Skin of body (tissue), 2 donors: Measurements from ENCODE around the gene SNU13. TPM values are rescaled to one million over a fixed set of nuclear protein-coding genes. Genes with fewer than 3 reads are reported as not detected.
"Not testable (repeated sequence)": the region's sequence is repeated elsewhere in the genome, so short reads cannot be mapped to it uniquely, and the experiment has no call there.

Source experiments
- DNase-seq: peaks from one replicate; lab custom pipeline; 2025; lab: John Stamatoyannopoulos, UW
- total RNA-seq: library from RNA; depleted of rRNA; stranded (reverse); fragments of >200 nt; gene quantifications from one replicate; pipeline ENCODE4 v1.2.3, GENCODE V29; 2014

The SNU13 gene
- 41.4 TPM for total RNA-seq

DNA sequence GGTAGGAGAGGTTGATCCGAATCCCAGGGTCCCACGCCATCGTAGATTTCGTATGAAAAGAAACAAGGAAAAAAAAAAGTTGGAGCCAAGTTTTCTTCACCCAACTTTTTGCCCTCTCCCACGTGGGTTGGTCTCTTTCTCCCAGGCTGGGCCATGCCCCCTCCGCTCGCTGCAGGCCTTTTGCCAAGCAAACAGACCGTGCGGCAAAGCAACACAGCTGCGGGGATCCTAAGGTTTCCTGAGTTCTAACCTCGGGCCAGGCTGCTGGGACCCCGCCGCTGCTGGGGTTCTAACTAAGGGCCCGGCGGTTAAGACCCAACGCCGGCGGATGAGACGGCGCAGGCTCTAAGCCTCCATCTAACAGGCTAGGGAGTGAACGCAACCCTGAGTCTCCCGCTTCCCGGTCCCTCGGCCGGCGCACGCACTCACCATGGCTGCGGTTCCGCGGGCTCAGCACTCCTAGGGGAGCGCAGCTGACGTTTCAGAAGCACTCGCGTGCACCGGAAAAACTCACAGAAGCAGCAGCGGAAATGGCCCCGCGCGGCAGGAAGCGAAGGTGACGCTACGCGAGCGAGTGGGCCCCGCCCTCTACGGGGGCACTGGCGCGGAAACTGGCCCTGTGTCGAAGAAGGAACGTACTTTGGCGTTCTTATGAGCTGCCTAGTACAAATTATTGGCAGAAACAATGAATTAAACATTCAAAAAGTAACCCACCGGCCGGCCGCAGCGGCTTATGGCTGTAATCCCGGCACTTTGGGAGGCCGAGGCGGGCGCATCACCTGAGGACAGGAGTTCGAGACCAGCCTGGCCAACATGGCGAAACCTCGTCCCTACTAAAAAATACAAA is at the start of gene SNU13:
SNU13 (minus strand) TSS at position 503 of the 847 bp plus-strand sequence; CDS start at position 432, 71 bp downstream.
- peak; percentile 93 for DNase-seq

DNA sequence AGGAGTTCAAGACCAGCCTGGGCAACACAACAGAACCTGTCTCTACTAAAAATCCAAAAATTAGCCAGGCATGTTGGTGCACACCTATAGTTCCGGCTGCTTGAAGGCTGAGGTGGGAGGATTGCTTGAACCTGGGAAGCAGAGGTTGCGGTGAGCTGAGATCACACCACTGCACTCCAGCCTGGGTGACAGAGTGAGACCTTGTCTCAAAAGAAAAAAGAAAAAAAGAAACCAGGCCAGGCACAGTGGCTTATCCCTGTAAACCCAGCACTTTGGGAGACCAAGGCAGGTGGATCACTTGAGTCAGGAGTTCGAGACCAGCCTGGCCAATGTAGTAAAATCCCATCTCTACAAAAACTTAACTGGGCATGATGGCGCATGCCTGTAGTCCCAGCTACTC is 44.6 kb upstream of the SNU13 start:
- not testable (repeated sequence) for DNase-seq

DNA sequence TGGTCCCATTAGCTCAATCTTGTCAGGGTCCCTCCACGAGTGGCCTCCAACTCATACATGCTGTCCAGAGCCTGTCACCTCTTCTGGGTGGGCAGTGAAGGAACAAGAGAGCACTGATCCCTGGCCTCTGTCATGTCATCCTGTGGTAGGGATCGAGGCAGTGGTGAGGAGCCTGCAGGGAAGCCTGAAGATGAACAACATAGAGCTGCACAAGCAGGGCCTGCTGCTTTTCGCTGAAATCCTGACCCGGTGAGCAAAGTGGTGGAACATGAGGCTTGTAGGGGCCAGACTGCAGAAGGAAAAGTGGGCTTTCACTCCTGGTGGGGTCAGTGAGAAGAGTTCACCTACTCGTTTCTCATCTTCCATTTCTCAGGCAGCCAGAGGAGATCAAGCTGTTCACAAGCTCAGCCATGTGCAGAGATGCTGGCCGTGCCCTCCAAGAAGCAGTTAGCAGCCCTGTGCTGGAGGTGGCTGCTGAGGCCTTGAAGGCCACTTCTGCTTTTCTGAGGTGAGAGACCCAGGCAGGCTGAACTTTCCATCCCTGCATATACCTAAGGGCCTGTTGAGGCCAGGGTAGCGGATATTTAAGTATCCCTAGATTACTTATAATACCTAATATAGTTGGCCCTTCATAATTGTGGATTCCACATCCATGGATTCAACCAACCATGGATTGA is 43.6 kb upstream of the SNU13 start:
- DNase-seq: no peak

DNA sequence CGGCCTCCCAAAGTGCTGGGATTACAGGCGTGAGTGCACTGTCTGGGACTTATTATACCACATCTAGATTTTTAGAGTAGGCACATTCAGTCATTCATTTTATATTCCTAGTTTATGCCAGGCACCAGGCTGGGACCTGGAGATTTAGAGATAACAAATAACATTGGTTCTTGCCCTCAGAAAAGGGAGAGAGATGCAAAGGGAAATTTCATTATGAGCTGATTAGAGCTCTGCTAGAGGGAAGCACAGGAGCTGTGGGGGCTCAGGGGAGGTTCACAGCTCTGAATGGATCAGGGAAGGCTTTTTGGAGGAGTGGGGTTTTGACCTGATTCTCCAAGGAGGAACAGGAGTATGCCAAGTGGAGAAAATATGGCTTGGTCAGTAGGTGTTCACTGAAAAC is 42.9 kb upstream of the SNU13 start:
- DNase-seq: no peak

DNA sequence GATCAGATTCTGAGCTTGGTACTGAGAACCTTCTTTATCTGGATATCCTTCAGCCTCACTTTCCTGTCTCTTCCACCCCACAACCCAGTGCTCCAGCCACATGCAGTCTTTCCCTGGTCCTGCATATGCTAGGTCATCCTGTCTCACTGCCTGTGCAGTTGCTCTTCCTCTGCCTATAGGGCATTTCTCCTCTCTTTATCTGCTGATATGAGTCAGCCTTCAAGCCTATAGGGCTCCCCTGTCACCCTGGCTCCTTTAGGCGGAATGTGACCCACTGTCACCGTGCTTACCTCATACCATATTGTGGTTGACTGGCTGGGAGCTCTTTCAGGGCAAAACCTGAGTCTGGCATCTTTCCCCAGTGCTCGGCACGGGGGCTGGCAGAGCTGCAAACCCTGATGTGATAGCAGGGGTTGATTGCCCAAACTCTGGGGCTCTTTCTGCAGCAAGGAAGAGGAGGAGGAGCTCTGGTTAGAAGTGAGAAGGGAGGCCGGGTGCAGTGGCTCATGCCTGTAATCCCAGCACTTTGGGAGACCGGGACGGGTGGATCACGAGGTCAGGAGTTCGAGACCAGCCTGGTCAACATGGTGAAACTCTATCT is 36.9 kb upstream of the SNU13 start:
- no peak for DNase-seq

DNA sequence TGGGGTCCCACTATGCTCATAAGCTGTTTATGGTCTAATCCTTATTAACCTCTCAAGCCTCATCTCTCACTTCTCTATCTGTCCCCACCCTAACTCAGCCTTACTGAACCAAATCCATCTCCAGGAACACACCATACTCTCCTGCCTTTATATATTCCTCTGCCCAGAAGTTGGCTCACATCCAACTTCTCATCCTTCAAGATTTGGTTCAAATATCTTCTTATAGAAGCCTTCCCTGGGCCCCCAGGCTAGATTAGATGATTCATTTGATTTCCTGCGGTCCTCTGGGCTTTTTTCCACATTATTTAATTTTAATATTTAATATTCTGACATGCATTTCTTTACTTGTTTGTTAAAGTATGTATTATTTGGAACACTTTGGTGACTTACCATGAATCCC is 33.8 kb upstream of the SNU13 start:
- DNase-seq: no peak

DNA sequence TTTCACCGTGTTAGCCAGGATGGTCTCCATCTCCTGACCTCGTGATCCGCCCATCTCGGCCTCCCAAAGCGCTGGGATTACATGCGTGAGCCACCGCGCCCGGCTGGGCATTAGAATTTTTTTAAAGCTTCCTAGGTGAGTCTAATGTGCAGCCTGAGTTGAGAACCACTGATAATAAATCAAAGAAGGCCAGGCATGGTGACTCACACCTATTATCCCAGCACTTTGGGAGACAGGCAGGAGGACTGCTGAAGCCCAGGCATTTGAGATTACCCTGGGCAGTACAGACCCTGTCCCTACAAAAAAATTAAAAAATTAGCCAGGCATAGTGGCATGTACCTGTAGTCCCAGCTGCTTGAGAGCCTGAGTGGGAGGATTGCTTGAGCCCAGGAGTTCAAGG is 24.3 kb upstream of the SNU13 start:
- DNase-seq: no peak

DNA sequence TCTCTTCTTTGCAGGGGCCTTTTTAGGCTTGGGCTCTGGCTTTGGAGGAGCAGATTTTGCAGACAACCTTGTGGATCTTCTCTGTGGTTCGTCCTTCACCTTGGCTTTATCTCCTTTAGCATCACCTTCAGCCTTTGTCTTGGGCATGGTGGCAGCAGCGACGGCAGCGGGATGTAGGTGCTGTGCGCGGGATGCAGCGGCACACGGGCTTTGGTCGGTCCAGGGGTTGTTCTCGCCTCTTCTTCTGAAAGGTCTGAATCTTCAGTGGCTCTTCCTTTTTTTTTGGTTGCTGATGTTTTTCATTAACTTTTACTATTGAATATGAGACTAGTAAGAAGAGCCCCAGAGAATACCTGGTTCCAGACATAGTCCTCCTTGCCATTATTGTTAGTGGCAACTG is 20.7 kb upstream of the SNU13 start:
- DNase-seq: no peak

DNA sequence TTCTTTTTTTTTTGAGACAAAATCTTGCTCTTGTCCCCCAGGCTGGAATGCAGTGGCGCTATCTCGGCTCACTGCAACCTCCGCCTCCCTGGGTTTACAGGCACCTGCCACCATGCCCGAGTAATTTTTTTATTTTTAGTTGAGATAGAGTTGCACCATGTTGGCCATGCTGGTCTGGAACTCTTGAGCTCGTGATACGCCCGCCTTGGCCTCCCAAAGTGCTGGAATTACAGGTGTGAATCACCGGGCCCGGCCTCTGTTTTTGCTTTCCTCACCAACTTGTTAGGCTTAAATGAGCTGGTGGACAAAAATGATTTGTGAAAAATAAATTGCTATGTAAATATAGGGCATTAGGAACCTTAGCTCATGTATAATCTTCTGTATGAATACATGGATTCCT is 14.1 kb upstream of the SNU13 start:
- no peak for DNase-seq

DNA sequence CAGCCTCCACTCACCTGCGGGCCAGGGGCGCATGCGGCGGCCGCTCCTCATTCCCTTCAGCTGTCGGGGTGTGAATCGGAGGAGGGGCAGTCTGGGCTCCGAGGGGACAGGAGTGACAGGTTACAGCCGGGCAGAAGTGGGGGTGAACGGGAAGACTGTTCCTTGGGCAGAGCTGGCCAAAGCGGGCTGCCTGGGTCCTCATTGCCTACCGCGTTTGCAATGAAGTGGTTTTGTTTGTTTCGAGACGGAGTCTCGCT is 11.4 kb upstream of the SNU13 start:
- DNase-seq: no peak

DNA sequence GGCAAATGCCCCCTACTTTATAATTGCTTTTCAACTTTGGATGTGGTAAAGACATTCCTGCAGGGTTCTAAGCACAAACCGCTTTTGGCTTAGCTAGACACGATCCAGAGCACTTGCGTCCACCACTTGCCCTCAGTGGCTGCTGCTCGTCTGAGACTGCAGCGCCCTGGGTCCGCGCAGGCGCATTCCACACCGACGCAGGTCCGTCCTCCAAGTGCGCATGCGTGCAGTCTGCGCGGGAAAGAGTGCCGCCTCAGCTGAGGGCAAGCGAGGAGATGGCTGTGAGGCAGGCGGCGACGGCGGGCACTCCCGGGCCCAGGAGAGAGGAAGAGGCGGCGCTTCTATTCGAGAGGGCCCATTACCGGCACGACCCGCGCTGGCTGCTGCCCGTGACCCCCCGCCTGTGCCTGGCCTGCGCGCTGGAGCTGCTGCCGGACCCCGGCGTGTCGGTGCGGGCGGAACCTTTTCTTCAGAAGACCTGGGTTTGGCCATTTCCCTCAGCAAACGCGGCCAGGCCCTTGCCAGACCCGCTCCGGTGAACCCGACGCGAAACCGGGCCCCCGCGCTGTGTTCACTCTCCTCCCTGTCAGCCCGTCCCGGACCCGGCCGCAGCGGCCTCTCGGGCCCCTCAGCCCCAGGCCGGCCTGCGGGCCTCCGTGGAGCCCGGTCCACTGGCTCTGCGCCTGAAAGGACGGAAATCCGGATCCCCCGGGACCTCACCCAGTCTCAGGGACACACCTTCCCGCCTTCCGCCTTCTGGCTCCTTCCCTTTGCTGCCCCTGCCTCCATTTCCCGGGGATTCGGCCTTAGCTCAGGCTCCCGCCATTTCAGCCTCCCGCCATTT is 10.8 kb upstream of the SNU13 start, which contains the start of gene MEI1:
MEI1 (plus strand) TSS at position 240 of the 844 bp plus-strand sequence; CDS start at position 276, 36 bp downstream.
- DNase-seq: no peak

DNA sequence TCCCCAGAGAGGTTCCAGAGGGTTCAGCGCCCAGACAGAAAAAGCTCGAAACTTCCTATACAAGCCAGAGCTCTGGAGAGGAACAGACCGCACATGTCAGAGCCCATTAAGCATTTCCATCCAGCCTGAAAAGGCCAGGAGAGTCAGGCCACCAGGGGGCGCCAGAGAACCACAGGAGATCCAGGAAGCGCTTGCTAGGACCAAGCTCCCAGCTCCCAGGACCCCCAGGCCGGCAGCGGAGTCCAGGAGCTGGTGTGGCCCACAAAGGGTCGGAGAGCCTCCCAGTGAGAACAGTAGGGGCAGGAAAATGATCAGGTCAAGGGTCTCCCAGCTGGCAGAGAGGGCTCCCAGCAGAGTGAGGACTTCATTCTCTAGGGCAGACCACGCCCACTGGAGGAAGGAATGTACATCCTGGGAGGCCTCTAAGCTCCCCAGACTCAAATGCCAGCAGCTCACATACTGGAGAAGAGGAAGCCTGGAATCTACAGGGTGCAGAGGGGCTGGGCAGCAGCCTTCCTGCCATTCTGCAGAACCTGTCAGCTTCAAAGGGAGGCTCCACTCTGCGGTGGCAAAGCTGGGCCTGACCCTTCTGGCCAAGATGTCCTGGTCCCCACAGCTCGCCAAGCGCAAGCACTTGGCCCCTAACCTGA is 8.6 kb upstream of the SNU13 start:
- peak; percentile 76 for DNase-seq

DNA sequence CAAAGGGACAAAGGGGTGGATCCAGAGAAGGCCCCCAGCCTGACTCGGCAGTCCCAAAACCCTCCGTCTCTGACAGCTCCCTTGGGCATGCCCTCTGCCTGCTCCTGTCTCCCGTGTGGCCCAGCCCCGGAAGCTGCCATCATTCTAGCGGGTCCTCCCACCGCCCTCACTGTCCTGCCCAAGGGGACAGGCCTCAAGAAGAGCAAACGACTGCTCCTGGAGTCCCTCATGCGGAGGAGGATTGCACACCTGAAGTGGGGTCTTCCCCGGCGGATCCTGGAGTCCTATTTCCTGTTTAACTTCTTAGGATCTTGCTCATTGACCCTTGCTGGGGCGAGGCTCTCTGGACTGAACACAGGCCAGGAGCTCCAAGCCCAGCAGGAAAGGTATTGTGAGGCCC is 8.0 kb upstream of the SNU13 start:
- DNase-seq: no peak

DNA sequence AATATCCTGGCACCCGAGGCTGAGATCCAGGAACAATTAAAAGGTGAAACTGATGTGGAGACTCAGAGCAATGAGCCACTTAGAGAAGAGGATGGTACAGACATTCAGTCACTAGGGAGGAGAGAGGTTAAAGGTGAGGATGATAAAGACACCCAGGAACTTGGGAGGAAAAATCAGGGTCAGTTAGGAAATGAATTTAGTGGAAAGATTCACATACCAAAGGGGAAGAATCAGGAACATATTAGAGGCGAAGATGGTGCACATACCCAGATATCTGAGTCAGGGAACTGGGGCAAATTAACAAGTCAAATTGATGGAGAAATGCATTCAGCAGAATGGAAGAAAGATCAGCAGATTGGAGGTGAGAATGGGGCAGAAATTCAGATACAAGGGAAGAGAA is 6.5 kb upstream of the SNU13 start:
- no peak for DNase-seq

DNA sequence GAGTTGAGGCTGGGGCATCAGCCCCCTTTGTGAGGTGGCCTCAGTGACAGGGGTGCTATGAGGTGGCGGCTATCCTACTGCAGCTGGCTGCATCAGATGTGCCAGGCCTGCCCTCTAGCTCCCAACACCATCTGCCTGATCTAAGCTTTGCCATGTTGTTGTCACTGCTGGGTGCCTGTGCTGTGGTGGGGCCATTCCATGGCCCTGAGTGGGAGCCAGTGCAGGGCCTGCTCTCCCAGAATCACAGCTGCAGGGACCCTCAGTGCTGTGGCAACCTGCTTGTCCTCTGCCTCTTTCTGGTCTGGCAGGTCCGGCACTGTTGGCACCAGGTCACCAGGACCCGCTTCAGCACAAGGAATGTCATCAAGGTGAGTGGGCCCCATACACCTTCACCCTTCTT is 1.8 kb upstream of the SNU13 start:
- DNase-seq: no peak

DNA sequence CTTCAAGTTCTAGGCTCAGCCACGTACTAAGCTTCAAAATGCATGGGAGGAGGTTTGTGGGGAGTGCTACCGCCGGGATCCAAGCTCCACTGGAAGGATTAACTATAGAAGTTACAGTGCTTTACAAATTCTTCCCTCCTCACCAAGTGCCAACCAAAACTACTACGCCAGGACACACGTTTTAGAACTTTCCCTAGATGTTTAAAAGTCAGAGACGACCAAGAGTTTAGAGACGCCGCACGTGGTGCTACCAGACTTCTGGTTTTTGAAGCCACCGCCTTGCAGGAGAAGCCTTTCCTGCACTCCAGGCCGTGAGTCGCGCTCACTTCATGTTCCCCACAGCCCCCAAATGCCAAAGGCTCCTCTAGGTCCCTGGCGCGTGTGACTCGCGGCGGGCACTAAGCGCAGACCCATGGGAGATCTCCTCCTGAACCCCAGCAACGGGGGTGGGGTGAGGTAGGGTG is 734 bp downstream of the SNU13 start:
- DNase-seq: peak; percentile 18

DNA sequence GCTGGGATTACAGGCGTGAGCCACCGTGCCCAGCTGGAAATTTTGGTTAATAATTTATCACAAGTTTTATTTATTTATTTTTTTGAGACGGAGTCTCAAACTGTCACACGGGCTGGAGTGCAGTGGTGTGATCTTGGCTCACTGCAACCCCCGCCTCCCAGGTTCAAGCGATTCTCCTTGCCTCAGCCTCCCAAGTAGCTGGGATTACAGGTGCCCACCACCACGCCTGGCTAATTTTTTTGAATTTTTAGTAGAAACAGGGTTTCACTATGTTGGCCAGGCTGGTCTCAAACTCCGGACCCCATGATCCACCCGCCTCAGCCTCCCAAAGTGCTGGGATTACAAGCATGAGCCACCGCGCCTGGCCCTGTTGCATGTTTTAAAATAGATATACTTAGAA is 1.8 kb downstream of the SNU13 start:
- not testable (repeated sequence) for DNase-seq

DNA sequence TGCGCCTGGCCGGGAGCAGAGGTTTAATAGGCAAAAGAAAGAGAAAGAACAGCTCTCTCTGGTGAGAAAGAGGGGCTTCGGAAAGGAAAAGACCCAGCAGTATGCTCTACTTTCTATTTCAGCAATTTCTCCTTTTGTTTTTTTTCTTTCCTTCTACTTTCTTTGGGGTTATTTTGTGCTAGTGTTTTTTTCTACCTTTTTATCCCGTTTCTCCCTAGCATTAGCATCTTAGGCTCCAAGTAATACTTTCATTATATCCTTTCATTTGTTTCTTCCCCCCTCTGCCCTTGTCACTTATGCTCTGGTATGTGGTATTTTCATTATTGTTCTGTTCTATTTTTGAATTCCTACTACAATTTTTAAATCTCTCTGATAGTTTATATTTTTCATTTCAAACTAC is 4.5 kb downstream of the SNU13 start:
- DNase-seq: no peak

DNA sequence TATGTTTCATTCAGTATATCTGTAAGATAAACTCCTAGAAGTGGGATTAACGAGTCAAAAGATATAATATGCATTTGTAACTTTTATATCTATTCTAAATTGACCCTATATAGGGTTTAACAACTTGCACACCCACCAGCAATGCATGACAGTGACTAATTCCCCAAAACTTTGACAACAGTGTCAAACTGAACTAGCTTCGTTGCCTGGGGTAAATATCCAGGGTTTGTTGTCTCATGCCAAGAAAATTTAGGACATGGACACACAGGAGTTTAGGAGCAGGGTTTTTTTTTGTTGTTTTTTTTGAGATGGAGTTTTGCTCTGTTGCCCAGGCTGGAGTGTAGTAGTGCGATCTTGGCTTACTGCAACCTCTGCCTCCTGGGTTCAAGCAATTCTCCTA is 5.1 kb downstream of the SNU13 start:
- no peak for DNase-seq

DNA sequence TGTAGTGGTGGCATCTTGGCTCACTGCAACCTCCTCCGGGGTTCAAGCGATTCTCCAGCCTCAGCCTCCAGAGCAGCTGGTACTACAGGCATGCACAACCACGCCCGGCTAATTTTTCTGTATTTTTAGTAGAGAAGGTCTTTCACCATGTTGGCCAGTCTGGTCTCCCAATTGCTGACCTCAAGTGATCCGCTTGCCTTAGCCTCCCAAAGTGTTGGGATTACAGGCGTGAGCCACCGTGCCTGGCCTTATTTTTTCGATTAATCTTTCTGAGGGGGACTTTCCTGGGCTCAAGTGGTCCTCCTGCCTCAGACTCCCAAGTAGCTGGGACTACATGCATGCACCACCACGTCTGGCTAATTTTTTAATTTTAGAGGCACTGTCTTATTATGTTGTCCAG is 5.6 kb downstream of the SNU13 start:
- no peak for DNase-seq
